BE2C (cell line): ENCODE results near the gene PTPRE.

Experiments
- DNase-seq: peaks from one replicate; pipeline ENCODE4 v3.0.0-alpha.2; 2020
- H3K27me3 ChIP-seq: fragments of 250-450 bp; sonication (Bioruptor Pico); 2 replicates; pipeline ENCODE4 v1.5.1; 2020; ENCODE audit warnings: mild to moderate bottlenecking
- H3K36me3 ChIP-seq: fragments of 250-450 bp; sonication (Bioruptor Pico); 2 replicates; pipeline ENCODE4 v1.5.1; 2020; ENCODE audit warnings: mild to moderate bottlenecking
- H3K4me1 ChIP-seq: fragments of 250-450 bp; sonication (Bioruptor Pico); 2 replicates; pipeline ENCODE4 v1.5.1; 2020
- H3K4me3 ChIP-seq: 2 replicates; pipeline ENCODE4 v1.5.1; 2011; ENCODE audit warnings: low read depth, low read length
- H3K9me3 ChIP-seq: fragments of 250-450 bp; sonication (Bioruptor Pico); 2 replicates; pipeline ENCODE4 v1.5.1; 2020
- TF ChIP-seq, protein P1 (sequence below): IDR thresholded peaks from 2 replicates; pipeline ENCODE4 v1.5.1; 2012; ENCODE audit warnings: mild to moderate bottlenecking, low read depth, low read length

PTPRE gene

DNA sequence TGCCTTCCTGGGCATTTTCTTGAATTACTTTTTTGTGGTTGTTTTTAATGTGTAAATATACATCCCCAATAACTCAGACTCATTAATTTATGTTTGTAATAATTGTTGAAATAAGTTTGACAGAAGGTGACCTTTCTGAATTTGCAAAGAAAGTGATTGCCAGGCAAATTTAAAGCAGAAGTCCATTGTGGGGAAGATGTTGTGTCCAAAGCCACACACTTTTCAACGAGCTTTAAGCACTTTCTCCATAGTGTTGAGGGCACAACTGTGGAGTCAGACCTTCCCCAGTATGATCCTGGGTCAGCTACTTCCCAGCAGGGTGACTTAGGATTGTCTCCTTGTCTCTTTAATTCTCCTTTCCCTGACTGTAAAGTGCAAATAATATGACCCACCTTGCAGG, 52.5 kb downstream of the PTPRE start:
- TF ChIP-seq, protein P1, sequence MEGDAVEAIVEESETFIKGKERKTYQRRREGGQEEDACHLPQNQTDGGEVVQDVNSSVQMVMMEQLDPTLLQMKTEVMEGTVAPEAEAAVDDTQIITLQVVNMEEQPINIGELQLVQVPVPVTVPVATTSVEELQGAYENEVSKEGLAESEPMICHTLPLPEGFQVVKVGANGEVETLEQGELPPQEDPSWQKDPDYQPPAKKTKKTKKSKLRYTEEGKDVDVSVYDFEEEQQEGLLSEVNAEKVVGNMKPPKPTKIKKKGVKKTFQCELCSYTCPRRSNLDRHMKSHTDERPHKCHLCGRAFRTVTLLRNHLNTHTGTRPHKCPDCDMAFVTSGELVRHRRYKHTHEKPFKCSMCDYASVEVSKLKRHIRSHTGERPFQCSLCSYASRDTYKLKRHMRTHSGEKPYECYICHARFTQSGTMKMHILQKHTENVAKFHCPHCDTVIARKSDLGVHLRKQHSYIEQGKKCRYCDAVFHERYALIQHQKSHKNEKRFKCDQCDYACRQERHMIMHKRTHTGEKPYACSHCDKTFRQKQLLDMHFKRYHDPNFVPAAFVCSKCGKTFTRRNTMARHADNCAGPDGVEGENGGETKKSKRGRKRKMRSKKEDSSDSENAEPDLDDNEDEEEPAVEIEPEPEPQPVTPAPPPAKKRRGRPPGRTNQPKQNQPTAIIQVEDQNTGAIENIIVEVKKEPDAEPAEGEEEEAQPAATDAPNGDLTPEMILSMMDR: no peak
- DNase-seq: no peak
- Histone ChIP-seq H3K36me3 (no peaks in the 10 kb centered on the region), H3K9me3 (no peaks in the 10 kb centered on the region), H3K27me3 (no peaks in the 10 kb centered on the region; the same call in 1 of the 2 replicates), H3K4me3 (no peak overlapping the region), H3K4me1 (no peaks in the 10 kb centered on the region)

DNA sequence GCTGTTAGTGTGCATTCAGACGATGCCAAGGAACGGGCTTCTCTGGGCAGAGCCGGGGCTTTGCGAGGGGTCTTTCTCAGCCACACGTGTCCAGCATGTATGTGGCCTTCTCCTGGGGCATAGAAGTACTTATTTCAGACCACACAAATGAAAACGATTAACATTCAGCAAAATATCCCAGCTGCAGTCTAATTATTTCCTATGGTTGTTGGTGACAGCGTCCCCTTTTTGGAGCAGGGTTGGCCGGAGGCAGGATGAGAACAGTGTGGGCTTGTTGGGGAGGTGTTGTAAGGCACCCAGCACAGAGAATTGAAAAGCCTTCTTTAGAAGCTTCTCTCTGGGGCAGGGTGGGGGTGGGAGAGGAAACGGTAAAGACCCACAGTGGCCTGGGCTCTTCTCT, 54.2 kb downstream of the PTPRE start:
- Histone ChIP-seq H3K27me3 (no peaks in the 10 kb centered on the region), H3K4me3 (no peak overlapping the region), H3K36me3 (no peaks in the 10 kb centered on the region), H3K4me1 (no peaks in the 10 kb centered on the region), H3K9me3 (no peaks in the 10 kb centered on the region)
- DNase-seq: no peak
- TF ChIP-seq, protein P1: no peak

DNA sequence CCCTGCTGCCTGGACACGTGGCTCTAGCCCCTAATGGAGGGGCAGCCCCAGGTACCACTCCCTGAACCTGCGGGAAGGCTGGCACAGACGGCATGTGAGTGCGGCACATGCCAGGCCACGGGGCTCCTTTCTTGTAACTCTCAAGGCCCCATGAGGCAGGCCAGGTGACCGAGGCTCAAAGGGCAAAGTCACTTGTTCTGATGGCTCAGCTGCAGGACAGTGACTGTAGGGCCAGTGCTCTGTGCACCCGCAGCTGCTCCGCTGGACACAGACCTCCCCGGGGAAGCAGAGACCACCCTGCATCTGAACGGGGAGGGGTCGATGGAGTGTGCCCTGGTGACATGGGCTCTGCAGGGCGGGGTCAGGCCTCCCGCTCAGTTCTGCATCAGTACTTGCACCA, 55.3 kb downstream of the PTPRE start:
- Histone ChIP-seq H3K27me3 (no peaks in the 10 kb centered on the region), H3K4me1 (no peaks in the 10 kb centered on the region), H3K9me3 (no peaks in the 10 kb centered on the region), H3K4me3 (no peak overlapping the region), H3K36me3 (no peaks in the 10 kb centered on the region)
- TF ChIP-seq, protein P1: no peak
- no peak for DNase-seq

DNA sequence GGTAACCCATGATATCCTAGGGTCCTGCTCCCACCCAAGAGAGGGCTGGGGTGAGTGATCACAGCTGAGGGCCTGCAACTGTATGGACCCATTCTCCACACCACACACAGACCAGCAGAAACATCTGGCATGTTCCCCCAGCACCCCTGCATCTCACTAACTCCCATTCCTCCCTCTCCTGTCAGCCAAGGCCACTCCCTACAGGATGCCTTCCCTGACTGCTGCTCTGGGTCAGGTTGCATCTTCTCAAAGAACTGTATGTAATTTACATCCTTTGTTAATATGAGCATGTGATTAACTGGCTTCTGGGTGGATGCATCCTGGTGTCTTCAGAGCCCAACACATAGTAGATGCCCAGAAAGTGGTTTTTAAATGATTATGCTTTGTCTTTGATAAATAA, 56.2 kb downstream of the PTPRE start:
- Histone ChIP-seq H3K36me3 (no peaks in the 10 kb centered on the region), H3K4me3 (no peak overlapping the region), H3K27me3 (no peaks in the 10 kb centered on the region), H3K9me3 (no peaks in the 10 kb centered on the region), H3K4me1 (no peaks in the 10 kb centered on the region)
- no peak for DNase-seq
- TF ChIP-seq, protein P1: no peak

DNA sequence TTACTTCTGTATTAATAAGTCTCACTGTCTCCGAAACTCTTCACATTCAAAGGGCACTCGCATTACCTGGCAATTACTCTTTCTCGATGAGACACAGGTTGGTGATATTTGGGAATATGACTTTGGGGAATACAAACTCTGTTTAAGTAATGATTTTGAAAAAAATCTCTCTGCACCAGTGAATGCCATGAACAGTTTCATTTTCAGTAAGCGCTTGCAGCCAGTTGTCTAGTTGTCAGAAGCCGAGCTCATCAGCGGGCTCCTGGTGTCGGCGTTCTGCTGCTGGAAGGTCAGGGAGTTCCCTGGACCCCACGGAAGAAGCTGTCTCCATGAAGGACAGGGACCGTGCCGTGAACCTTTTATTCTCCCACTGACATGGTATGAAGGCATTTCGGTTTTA, 57.7 kb downstream of the PTPRE start:
- no peaks in the 10 kb centered on the region for H3K27me3 ChIP-seq
- no peak for DNase-seq
- no peak overlapping the region for H3K4me3 ChIP-seq
- no peaks in the 10 kb centered on the region for H3K36me3 ChIP-seq
- TF ChIP-seq, protein P1: no peak
- no peaks in the 10 kb centered on the region for H3K9me3 ChIP-seq
- H3K4me1 ChIP-seq: no peaks in the 10 kb centered on the region

DNA sequence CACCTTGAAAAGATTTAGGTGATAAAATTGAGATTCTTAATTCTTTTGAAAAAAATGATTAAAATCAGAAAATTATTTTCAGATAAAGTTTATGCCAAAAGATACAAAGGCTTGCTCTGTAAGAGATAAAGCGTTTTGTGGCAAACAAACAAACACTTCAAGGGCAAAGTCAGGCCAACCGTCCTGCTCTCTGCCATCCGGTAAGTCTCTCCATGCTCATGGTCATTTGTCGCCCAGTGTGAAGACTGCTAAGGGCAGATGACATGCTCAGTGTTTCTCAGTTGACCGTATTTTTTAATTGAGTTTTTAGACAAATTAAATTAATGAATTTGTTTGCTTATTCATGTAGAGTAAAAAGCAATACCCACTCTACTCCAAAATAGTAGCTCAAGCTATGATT, 60.0 kb downstream of the PTPRE start:
- TF ChIP-seq, protein P1: no peak
- H3K4me3 ChIP-seq: no peak overlapping the region
- no peaks in the 10 kb centered on the region for H3K27me3 ChIP-seq
- no peaks in the 10 kb centered on the region for H3K4me1 ChIP-seq
- H3K36me3 ChIP-seq: no peaks in the 10 kb centered on the region
- no peak for DNase-seq
- no peaks in the 10 kb centered on the region for H3K9me3 ChIP-seq
